Fibroblast of lung (primary cell): ENCODE measurements around the gene ZFYVE26.

Experiments
- EZH2 ChIP-seq: IDR thresholded peaks from 2 replicates; pipeline ENCODE4 v1.5.1; 2012; ENCODE audit warnings: low read length, control low read depth, mild to moderate bottlenecking; ENCODE audit errors: missing control alignments
- TF ChIP-seq, protein P1 (sequence below), 2 donors: IDR thresholded peaks in 1 of 2; conservative IDR thresholded peaks in 1 of 2; 1 replicate in 1 of 2; 2 replicates in 1 of 2; pipeline ENCODE4 v1.5.1; 2011 to 2012; ENCODE audit warnings: low read length in 2 of 2, control low read depth in 1 of 2, inconsistent platforms in 1 of 2, low read depth in 1 of 2, mild to moderate bottlenecking in 1 of 2

DNA sequence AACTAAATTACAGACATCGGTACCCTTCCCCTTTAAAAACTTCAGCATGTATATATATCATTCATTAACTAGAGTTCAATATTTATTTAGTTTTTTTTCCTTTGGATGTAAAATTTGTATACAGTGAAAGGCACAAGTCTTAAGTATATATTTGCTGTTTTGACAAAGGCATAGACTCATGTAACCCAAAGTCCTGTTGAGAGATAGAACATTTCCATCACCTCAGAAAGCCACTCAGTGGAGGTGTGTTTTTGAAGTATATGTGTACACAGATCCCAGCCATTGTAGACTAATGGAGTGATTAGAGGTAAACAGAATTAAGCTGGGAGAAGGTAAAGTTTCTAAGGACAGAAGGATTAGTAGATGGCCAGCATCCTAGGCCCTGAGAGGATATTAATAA, 99.3 kb downstream of the ZFYVE26 start:
- TF ChIP-seq, protein P1, sequence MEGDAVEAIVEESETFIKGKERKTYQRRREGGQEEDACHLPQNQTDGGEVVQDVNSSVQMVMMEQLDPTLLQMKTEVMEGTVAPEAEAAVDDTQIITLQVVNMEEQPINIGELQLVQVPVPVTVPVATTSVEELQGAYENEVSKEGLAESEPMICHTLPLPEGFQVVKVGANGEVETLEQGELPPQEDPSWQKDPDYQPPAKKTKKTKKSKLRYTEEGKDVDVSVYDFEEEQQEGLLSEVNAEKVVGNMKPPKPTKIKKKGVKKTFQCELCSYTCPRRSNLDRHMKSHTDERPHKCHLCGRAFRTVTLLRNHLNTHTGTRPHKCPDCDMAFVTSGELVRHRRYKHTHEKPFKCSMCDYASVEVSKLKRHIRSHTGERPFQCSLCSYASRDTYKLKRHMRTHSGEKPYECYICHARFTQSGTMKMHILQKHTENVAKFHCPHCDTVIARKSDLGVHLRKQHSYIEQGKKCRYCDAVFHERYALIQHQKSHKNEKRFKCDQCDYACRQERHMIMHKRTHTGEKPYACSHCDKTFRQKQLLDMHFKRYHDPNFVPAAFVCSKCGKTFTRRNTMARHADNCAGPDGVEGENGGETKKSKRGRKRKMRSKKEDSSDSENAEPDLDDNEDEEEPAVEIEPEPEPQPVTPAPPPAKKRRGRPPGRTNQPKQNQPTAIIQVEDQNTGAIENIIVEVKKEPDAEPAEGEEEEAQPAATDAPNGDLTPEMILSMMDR (conservative IDR thresholded peaks at IDR 0.05 in 1 of 2, IDR thresholded peaks at IDR 0.05 in 1 of 2; ENCODE audit: low read depth in 1 of 2, low read length in 2 of 2): no peak
- TF ChIP-seq EZH2: no peak
